ENCODE results near the gene LAMA1. TPM values are rescaled to one million over a fixed set of nuclear protein-coding genes. Genes with fewer than 3 reads are reported as not detected.
"Not testable (repeated sequence)": the region's sequence is repeated elsewhere in the genome, so short reads cannot be mapped to it uniquely, and the experiment has no call there.

Gene LAMA1
- total RNA-seq, 3 donors from 2014 or later, result 2.7 to 20.8 (median 6.1) TPM

- DNase-seq (no peak), ATAC-seq (no peak)
- Histone ChIP-seq H3K4me1 (ENCODE audit: low read depth) (no peaks in the 10 kb centered on the region), H3K36me3 (ENCODE audit: low read depth) (no peaks in the 10 kb centered on the region), H3K4me3 (no peak overlapping the region), H3K9me3 (no peaks in the 10 kb centered on the region)
- no peak for TF ChIP-seq CTCF (IDR thresholded peaks at IDR 0.05)
- intact Hi-C loops (cut with DNase I, micrococcal nuclease), result no loop called here
Measured at GRCh38 chr18:7157760-7158159, 40.2 kb upstream of the LAMA1 start.

- H3K9me3 ChIP-seq, result no peaks in the 10 kb centered on the region
- H3K4me1 ChIP-seq (ENCODE audit: low read depth), result no peaks in the 10 kb centered on the region
- no peak for TF ChIP-seq CTCF (IDR thresholded peaks at IDR 0.05)
- no peak for ATAC-seq
- no peaks in the 10 kb centered on the region for H3K36me3 ChIP-seq (ENCODE audit: low read depth)
- intact Hi-C loops (cut with DNase I, micrococcal nuclease), result no loop called here
- H3K4me3 ChIP-seq, result no peak overlapping the region
- DNase-seq, result no peak
Measured at GRCh38 chr18:7155887-7156286, 38.3 kb upstream of the LAMA1 start.

GRCh38 chr18:7155092-7155491 is 37.5 kb upstream of the LAMA1 start:
- intact Hi-C loops (cut with DNase I, micrococcal nuclease), result no loop called here
- no peaks in the 10 kb centered on the region for H3K4me1 ChIP-seq (ENCODE audit: low read depth)
- no peak overlapping the region for H3K4me3 ChIP-seq
- ATAC-seq, result no peak
- no peaks in the 10 kb centered on the region for H3K36me3 ChIP-seq (ENCODE audit: low read depth)
- H3K9me3 ChIP-seq, result no peaks in the 10 kb centered on the region
- no peak for TF ChIP-seq CTCF (IDR thresholded peaks at IDR 0.05)
- DNase-seq, result no peak

GRCh38 chr18:7152440-7152839 is 34.8 kb upstream of the LAMA1 start:
- TF ChIP-seq CTCF (IDR thresholded peaks at IDR 0.05), result no peak
- Histone ChIP-seq H3K9me3 (no peaks in the 10 kb centered on the region), H3K36me3 (ENCODE audit: low read depth) (no peaks in the 10 kb centered on the region), H3K4me3 (no peak overlapping the region), H3K4me1 (ENCODE audit: low read depth) (no peaks in the 10 kb centered on the region)
- intact Hi-C loops (cut with DNase I, micrococcal nuclease), result no loop called here
- DNase-seq, result no peak
- no peak for ATAC-seq

- Histone ChIP-seq H3K36me3 (ENCODE audit: low read depth) (no peaks in the 10 kb centered on the region), H3K9me3 (no peaks in the 10 kb centered on the region), H3K4me1 (ENCODE audit: low read depth) (no peaks in the 10 kb centered on the region), H3K4me3 (no peak overlapping the region)
- no peak for TF ChIP-seq CTCF (IDR thresholded peaks at IDR 0.05)
- ATAC-seq, result no peak
- no peak for DNase-seq
- intact Hi-C loops (cut with DNase I, micrococcal nuclease), result no loop called here
Measured at GRCh38 chr18:7147399-7147798, 29.8 kb upstream of the LAMA1 start.

GRCh38 chr18:7146067-7146466 is 28.5 kb upstream of the LAMA1 start:
- TF ChIP-seq CTCF (IDR thresholded peaks at IDR 0.05), result no peak
- H3K4me3 ChIP-seq, result no peak overlapping the region
- ATAC-seq, result no peak
- intact Hi-C loops (cut with DNase I, micrococcal nuclease), result no loop called here
- H3K4me1 ChIP-seq (ENCODE audit: low read depth), result no peaks in the 10 kb centered on the region
- H3K36me3 ChIP-seq (ENCODE audit: low read depth), result no peaks in the 10 kb centered on the region
- DNase-seq, result no peak
- H3K9me3 ChIP-seq, result no peaks in the 10 kb centered on the region

GRCh38 chr18:7144921-7145320 is 27.3 kb upstream of the LAMA1 start:
- H3K9me3 ChIP-seq; intact Hi-C loops (cut with DNase I, micrococcal nuclease); H3K4me1 ChIP-seq (ENCODE audit: low read depth); H3K4me3 ChIP-seq; H3K36me3 ChIP-seq (ENCODE audit: low read depth); ATAC-seq; DNase-seq: not testable (repeated sequence)
